Natural killer cell (primary cell): ENCODE measurements around the gene SLC41A3. TPM values are rescaled to one million over a fixed set of nuclear protein-coding genes. Genes with fewer than 3 reads are reported as not detected.

Experiments used
- ATAC-seq, 3 donors: fragments of 150-1000 bp in 2 of 3; fragments of 200-7000 bp in 1 of 3; cut with Tn5 transposase; 1 replicate in 1 of 3; 2 replicates in 2 of 3; pipeline ENCODE4 v1.10.0; 2021; ENCODE audit warnings: mild to moderate bottlenecking in 2 of 3, moderate library complexity in 2 of 3
- DNase-seq, 2 donors: peaks; one replicate each; pipeline versions ENCODE4 v3.0.0 to v3.0.0-alpha.2; 2013 to 2021; ENCODE audit warnings: mixed read lengths in 1 of 2
- H3K27ac ChIP-seq: one replicate; pipeline ENCODE4 v1.5.1; 2013; ENCODE audit warnings: mild to moderate bottlenecking, low read length
- H3K27me3 ChIP-seq: one replicate; pipeline ENCODE4 v1.6.1; 2013; ENCODE audit warnings: low read length; ENCODE audit not compliant: control insufficient read depth, insufficient read depth
- H3K36me3 ChIP-seq: one replicate; pipeline ENCODE4 v1.6.1; 2013; ENCODE audit warnings: low read length; ENCODE audit not compliant: control insufficient read depth, insufficient read depth
- H3K4me1 ChIP-seq: one replicate; pipeline ENCODE4 v1.6.1; 2013; ENCODE audit warnings: low read length; ENCODE audit not compliant: control insufficient read depth, insufficient read depth
- H3K4me3 ChIP-seq: one replicate; pipeline ENCODE4 v1.5.1; 2013; ENCODE audit warnings: low read length
- H3K9me3 ChIP-seq: one replicate; pipeline ENCODE4 v1.6.1; 2013; ENCODE audit warnings: low read length; ENCODE audit not compliant: control insufficient read depth, insufficient read depth
- H3K27ac Mint-ChIP-seq, 2 donors: one replicate each; pipeline ENCODE4 v1.8.0; 2022; ENCODE audit warnings: mild to moderate bottlenecking in 2 of 2, mixed read lengths in 2 of 2, moderate library complexity in 1 of 2
- H3K27me3 Mint-ChIP-seq, 2 donors: one replicate each; pipeline ENCODE4 v1.8.0; 2022; ENCODE audit warnings: low read depth in 2 of 2, mixed read lengths in 2 of 2
- H3K36me3 Mint-ChIP-seq: one replicate; pipeline ENCODE4 v1.8.0; 2022; ENCODE audit warnings: mixed read lengths
- H3K4me1 Mint-ChIP-seq, 2 donors: one replicate each; pipeline ENCODE4 v1.8.0; 2022; ENCODE audit warnings: mixed read lengths in 2 of 2
- H3K4me3 Mint-ChIP-seq: one replicate; pipeline ENCODE4 v1.8.0; 2022; ENCODE audit warnings: mild to moderate bottlenecking, moderate library complexity, mixed read lengths
- H3K9me3 Mint-ChIP-seq, 2 donors: one replicate each; pipeline ENCODE4 v1.8.0; 2022; ENCODE audit warnings: mixed read lengths in 2 of 2
- CTCF ChIP-seq: fragments of 200-600 bp; IDR thresholded peaks from one replicate; pipeline ENCODE4 v1.8.0; 2022; ENCODE audit warnings: antibody characterized with exemption
- WGBS: methylation state at CpG from one replicate; pipeline ENCODE4 v1.1.7; 2013; ENCODE audit warnings: missing lambda C conversion rate; ENCODE audit not compliant: insufficient coverage; 5-methylcytosine and 5-hydroxymethylcytosine counted together
- intact Hi-C: fragments of 100-400 bp; cut with micrococcal nuclease; formaldehyde crosslinking; loops from one replicate; pipeline ENCODE4 v1.14.2; 2022
- total RNA-seq, 4 donors: library from RNA; stranded (reverse); fragments of 120-200 nt in 1 of 4; gene quantifications; one replicate each; pipeline versions ENCODE4 v1.2.3 to v1.2.4, GENCODE V29; 2013 to 2022

SLC41A3 gene
- total RNA-seq, 3 donors from 2014 or later (not counting 1 experiment from before 2014, with no cell fraction given): 24.2 to 29.6 (median 27.1) TPM

DNA sequence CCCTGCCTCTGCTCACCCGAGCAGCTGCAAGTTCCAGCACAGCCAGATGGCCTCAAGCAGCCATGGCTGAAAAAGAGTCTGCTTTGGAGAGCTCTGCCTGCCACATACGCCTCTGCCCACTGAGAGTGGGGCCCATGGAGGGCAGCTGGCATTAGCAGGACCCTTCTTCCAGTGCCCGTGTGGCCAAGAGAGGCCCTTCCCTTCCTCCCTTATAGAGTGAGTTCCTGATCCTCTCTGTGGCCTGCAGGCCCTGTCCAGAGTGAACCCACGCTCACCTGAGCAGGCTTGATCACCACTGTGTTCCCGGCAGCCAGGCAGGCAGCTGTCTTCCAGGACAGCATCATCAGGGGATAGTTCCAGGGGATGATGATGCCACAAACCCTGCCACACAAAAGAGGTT lies 41.4 kb upstream of the SLC41A3 start:
- no peak overlapping the region for H3K27ac Mint-ChIP-seq
- no peaks in the 10 kb centered on the region for H3K9me3 Mint-ChIP-seq
- no peak overlapping the region for H3K27ac ChIP-seq
- no peak for TF ChIP-seq CTCF
- no peaks in the 10 kb centered on the region for H3K4me1 Mint-ChIP-seq
- no peaks in the 10 kb centered on the region for H3K36me3 Mint-ChIP-seq
- no peaks in the 10 kb centered on the region for H3K9me3 ChIP-seq
- peak in 1 of 2 donors; percentile 4 for DNase-seq
- H3K4me3 ChIP-seq: no peak overlapping the region
- no peaks in the 10 kb centered on the region for H3K4me1 ChIP-seq
- H3K27me3 ChIP-seq: no peaks in the 10 kb centered on the region
- no peak for ATAC-seq
- H3K4me3 Mint-ChIP-seq: no peak overlapping the region
- WGBS: 83% methylated on average over 5 of the region's 5 CpGs
- no peaks in the 10 kb centered on the region for H3K36me3 ChIP-seq
- H3K27me3 Mint-ChIP-seq: peaks cover 5 to 17% of the 10 kb centered on the region in 2 donors
- intact Hi-C loops: no loop called here

GRCh38 chr3:126124896-126125295 lies 41.0 kb upstream of the SLC41A3 start:
- no peaks in the 10 kb centered on the region for H3K27me3 ChIP-seq
- H3K27ac ChIP-seq: no peak overlapping the region
- no peaks in the 10 kb centered on the region for H3K36me3 ChIP-seq
- Mint-ChIP-seq H3K27me3 (peaks cover 5 to 16% of the 10 kb centered on the region in 2 donors), H3K4me1 (no peaks in the 10 kb centered on the region), H3K4me3 (no peak overlapping the region), H3K9me3 (no peaks in the 10 kb centered on the region), H3K36me3 (no peaks in the 10 kb centered on the region), H3K27ac (no peak overlapping the region)
- H3K4me3 ChIP-seq: no peak overlapping the region
- intact Hi-C loops: no loop called here
- TF ChIP-seq CTCF: no peak
- ATAC-seq (no peak), DNase-seq (peak in 1 of 2 donors; percentile 2)
- H3K4me1 ChIP-seq: no peaks in the 10 kb centered on the region
- 87% methylated on average over 9 of the region's 9 CpGs for WGBS
- no peaks in the 10 kb centered on the region for H3K9me3 ChIP-seq

- H3K9me3 Mint-ChIP-seq: no peaks in the 10 kb centered on the region
- H3K27ac ChIP-seq: no peak overlapping the region
- H3K27me3 Mint-ChIP-seq: peaks cover 7 to 18% of the 10 kb centered on the region in 2 donors
- no peaks in the 10 kb centered on the region for H3K9me3 ChIP-seq
- no peak overlapping the region for H3K4me3 ChIP-seq
- WGBS: 81% methylated on average over 10 of the region's 10 CpGs
- H3K4me1 ChIP-seq: no peaks in the 10 kb centered on the region
- intact Hi-C loops: no loop called here
- TF ChIP-seq CTCF: no peak
- DNase-seq (peak in 1 of 2 donors; percentile 13), ATAC-seq (no peak)
- no peak overlapping the region for H3K4me3 Mint-ChIP-seq
- H3K27ac Mint-ChIP-seq: no peak overlapping the region
- H3K27me3 ChIP-seq: no peaks in the 10 kb centered on the region
- H3K4me1 Mint-ChIP-seq: no peaks in the 10 kb centered on the region
- H3K36me3 Mint-ChIP-seq: no peaks in the 10 kb centered on the region
- no peaks in the 10 kb centered on the region for H3K36me3 ChIP-seq
These were observed 40.4 kb upstream of the SLC41A3 start for GRCh38 chr3:126124148-126124868.

DNA sequence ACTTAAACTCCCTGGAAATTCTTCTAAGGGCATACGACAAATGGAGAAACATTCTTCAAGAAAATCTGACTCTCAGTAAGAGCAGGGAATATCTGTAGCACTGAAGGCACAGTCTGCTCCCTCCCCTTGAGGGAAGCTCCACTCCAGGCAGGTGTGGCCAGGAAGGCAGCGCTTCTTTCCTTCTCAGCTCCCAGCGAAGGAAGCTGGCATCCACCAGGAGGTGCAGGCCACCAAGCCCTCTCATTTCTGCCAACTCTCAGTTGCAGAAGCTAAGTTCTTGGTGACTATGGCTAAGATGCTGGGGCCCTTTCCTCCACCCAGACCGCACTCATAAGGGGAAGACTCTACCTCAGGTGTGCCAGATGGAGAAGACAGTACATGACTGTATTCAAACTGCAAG lies 37.7 kb upstream of the SLC41A3 start:
- Mint-ChIP-seq H3K9me3 (no peaks in the 10 kb centered on the region), H3K4me3 (no peak overlapping the region), H3K4me1 (no peaks in the 10 kb centered on the region), H3K36me3 (no peaks in the 10 kb centered on the region), H3K27ac (no peak overlapping the region), H3K27me3 (peaks cover 11 to 23% of the 10 kb centered on the region in 2 donors)
- Histone ChIP-seq H3K9me3 (no peaks in the 10 kb centered on the region), H3K27ac (no peak overlapping the region), H3K4me3 (no peak overlapping the region), H3K27me3 (no peaks in the 10 kb centered on the region), H3K36me3 (no peaks in the 10 kb centered on the region), H3K4me1 (no peaks in the 10 kb centered on the region)
- intact Hi-C loops: no loop called here
- ATAC-seq (no peak), DNase-seq (peak in 1 of 2 donors; percentile 7)
- WGBS: 96% methylated on average over 4 of the region's 4 CpGs
- no peak for TF ChIP-seq CTCF
